GM12873 (cell line): ENCODE data around the gene FABP2.

Source experiments
- TF ChIP-seq, protein P1 (sequence below): IDR thresholded peaks from 2 replicates; pipeline ENCODE4 v1.5.1; 2012; ENCODE audit warnings: low read depth, mild to moderate bottlenecking, moderate library complexity, low read length, control low read depth; ENCODE audit not compliant: insufficient read depth; ENCODE audit errors: missing control alignments

FABP2 gene

DNA sequence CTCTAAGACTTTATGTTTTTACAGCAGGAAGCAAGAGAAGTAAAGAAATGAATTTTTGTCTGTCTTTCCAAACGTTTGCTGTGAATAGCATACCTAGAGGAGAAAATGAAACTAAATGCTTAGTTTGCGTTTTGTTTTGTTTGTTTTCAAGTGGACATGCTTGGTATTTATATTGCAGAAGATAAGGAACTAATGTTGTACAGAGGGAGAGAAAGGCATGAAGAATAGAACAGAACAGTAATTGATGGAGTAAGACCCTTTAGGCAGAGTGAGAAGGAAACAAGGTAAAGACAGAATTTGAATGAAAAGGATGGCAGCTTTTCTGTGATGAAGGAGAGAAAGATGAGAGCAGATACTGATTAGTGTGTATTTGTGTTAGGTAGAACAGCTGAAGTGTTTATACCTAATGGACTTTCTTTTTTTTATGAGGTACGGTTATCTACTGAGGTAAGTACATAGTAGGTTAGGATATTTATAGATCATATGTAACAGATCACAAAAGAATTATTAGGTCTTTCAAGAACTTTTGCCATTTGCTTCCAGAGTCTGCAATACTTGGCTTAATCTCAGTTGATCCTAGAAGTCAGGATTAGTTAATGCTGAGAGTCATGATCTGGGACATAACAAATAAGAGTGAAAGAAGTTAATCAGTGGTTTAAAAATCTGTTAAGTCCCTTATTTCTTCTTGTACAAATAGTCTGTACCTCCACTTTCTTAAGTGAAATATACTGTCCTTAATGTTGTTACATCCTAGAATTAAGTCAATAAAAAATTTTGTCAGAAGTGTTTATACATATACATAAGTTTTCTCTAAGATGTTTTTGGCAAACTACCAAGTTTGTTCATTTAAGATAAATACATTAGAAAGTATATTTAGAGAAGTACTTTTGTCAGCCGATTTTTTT, 36.8 kb downstream of the FABP2 start:
- TF ChIP-seq, protein P1, sequence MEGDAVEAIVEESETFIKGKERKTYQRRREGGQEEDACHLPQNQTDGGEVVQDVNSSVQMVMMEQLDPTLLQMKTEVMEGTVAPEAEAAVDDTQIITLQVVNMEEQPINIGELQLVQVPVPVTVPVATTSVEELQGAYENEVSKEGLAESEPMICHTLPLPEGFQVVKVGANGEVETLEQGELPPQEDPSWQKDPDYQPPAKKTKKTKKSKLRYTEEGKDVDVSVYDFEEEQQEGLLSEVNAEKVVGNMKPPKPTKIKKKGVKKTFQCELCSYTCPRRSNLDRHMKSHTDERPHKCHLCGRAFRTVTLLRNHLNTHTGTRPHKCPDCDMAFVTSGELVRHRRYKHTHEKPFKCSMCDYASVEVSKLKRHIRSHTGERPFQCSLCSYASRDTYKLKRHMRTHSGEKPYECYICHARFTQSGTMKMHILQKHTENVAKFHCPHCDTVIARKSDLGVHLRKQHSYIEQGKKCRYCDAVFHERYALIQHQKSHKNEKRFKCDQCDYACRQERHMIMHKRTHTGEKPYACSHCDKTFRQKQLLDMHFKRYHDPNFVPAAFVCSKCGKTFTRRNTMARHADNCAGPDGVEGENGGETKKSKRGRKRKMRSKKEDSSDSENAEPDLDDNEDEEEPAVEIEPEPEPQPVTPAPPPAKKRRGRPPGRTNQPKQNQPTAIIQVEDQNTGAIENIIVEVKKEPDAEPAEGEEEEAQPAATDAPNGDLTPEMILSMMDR, result no peak

DNA sequence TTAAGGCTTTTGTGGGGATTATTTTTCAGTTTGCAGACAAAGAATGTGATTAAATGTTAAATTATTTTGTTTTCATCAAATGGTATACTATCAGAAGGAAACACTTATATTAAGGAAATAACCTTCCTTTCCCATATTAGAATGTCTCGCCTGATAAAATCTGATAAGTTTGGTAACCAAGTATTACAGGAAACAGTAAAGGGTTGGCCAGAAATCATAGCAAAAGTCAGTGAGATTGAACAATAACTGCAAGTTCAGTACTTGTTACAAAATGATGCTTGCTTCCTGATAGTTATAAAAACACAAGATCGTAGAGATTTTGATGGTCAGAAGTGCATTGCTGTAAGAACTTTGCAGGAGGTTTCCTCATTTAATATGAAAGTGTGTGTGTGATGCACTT, 40.5 kb downstream of the FABP2 start:
- TF ChIP-seq, protein P1, result no peak

DNA sequence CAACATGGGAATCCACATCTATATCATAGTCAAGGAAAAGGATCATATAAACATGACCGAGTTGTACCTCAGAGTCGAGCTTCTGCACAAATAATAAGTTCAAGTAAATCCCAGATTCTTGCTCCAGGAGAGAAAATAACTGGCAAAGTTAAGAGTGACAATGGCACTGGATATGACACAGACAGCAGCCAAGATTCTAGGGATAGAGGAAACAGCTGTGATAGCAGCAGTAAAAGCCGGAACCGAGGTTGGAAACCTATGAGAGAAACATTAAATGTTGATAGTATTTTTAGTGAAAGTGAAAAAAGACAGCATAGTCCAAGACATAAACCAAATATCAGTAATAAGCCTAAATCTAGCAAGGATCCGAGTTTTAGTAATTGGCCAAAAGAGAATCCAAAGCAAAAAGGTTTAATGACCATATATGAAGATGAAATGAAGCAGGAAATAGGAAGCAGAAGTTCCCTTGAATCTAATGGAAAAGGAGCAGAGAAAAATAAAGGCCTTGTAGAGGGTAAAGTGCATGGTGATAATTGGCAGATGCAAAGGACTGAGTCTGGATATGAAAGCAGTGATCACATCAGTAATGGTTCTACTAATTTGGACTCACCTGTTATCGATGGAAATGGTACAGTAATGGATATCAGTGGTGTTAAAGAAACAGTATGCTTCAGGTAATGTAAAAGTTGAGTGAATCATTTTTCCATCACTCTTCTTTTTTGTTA, 50.4 kb downstream of the FABP2 start:
- TF ChIP-seq, protein P1, result no peak

DNA sequence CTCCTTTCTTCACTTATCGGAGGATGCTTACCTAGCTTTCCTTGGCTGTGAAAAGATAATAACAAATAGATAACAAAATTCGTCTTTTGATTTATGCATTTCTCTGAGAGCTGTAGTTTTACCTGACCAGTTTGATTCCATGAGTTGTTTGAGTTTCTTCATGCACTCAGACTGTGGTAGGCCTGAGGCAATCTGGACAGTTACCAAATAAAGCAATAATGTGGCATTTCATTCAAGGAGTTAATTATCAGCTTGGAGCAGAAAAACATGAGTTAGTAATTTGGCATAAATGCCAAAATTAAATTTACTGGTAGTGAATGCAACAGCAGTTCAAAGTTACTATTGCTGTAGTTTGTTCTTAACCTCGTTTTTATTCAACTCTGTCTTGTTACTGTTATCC, 53.5 kb downstream of the FABP2 start:
- TF ChIP-seq, protein P1, result no peak
